Measurements from ENCODE around the gene NRXN3. TPM values are rescaled to one million over a fixed set of nuclear protein-coding genes. Genes with fewer than 3 reads are reported as not detected.

NRXN3 gene
- polyA plus RNA-seq, 3 donors, result 6.1 to 7.8 (median 6.4) TPM

DNA sequence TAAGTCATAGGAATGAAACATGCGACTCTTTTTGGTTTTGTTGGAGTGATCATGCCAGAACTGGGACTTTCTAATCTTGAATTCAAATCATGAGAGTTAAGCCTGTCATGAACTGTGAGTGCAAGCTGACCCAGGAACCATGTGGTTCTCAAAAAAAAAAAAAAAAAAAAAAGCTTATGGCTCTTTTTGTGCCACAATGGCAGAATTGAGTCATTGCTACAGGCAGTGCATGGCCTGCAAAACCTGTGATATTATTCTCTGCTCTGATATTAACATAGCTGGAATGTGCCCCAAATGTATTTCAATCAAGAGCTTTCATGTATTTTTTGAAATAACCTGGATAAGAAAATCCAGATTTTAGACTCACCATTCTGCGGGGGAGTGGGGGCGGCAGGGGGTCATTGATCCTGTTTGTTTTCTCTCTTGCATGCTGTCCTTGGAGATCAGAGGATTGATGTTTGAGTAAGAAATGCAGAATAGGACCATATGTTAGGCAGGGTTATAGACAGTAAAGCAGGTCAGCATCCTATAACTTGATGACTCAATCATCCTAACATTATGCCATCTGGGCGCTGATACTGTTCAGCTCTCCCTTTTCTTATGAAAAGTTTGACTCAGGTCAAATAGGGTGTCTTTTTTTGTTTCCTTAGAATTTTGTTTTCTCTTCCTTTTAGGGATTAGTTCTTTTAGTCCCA is 1243.7 kb downstream of the NRXN3 start:
- DNase-seq, result no peak

DNA sequence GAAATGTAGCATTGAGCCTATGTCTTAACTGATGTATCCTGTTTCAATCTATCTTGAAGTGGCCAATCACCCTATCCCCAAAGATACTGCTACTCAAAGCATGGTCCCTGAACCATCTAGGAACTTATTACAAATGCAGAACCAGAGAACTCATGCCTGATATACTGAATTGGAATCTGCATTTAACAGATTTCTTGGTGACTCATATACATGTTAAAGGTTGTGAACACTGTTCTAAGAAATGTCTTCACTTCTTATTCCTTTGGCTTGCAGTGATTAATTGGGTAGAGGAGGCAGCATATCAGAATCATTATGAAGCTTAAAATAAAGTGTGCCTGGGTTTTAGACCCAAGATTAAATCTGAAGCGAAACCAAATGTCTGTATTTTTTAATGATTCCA is 1245.6 kb downstream of the NRXN3 start:
- no peak for DNase-seq

DNA sequence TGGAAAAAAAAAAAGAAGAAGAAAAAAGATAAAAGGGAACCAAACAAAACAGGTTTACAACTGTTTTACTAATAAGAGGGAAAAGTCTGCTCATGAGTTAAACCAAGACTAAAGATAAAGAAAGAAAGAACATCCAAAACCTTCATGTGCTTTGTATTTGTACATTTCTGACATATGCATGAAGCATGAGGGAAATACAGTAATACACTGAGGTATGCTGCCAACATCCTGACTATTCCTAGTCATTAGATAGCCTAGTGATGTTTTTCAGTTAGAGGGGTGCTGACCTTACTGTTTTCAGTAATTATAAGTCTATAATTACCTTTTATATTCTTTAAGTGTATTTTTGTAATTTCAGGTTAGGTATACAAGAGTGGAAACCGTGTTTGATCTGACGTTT is 1247.8 kb downstream of the NRXN3 start:
- DNase-seq, result no peak

DNA sequence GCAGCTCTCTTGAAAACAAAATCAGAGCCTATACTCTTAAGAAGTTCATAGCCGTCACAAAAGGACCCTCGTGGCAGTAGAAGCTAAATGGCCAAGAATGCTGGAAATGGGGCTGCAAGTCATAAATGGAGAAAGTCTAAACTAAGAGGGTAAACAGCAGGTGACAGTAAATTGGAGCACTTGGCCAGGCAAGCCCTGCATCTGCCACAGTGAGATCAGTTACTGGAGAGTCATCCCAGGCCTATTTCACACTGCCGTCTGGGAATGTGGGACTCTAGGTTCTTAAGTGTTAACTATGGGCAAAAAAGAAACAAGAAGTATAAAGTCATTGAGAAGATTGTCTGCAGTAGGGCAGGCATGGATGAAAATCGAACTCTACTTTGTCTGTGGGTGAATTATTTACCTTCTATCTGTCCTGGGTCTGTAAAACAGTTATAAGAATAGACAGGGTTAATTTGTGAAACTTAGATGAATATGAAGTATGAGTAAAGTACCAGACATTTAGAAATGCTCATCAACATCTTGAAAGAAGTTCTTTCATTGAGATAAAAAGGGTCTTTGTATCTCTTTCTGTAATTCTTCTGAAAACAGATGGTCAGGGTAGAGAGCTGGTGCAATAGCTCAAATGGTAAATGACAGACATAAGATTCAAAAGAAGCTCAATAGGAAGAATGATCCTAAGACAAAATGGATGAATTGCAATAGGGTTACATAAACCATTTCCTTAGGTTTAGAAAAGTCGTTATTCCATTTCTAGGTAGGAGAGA is 1248.7 kb downstream of the NRXN3 start:
- no peak for DNase-seq

DNA sequence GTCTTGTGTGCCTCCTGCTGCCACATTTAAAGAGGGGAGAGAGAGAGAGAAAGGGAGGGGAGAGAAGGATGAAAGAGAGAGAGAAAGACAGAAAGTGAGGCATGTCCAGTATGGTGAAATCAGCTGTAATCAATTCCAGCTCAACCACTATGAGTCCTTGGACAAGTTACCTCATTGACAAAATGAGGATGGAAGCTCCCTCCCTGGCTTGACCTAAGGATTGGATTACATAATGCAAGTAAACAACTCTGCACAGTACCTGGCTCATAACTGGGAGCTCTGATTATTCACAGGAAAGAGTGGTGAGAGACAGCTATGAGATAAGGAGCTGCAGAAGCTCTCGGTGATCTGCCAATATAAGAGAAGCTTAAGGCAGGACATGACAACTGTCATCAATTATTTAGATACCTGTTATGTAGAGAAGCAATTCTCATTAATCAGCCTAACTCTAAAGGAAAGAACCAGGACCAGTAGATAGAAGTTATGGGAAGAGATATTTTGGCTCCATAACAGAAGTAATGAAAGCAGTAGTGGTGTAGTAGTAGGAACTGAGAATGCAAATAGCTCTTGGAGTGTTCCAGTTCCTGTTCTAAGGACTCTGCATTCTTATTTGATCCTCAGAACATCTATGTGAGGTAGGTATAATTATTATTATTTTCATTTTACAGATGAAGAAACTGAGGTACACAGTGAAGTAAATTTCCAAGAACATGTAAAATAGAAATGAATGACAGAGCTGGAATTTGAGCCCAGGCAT is 1249.6 kb downstream of the NRXN3 start:
- DNase-seq, result no peak

DNA sequence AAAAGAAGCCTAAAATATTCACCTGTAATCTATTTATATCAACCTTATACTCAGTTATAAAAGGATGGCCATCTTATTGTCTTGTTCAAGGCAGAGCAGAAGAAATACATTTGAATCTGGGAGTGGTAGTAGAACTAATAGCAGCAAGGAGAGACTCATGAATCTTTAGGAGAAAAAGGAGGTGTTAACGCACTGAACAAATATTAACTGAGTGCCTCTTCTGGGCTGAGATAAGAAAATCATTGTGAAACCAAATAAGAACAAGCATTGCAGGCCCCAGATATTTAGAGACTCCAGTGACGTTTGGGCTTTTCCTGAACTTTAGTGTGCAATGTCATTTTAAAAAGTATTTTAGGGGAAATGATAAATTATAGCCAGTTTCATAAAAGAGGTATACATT is 1250.6 kb downstream of the NRXN3 start:
- DNase-seq, result no peak

DNA sequence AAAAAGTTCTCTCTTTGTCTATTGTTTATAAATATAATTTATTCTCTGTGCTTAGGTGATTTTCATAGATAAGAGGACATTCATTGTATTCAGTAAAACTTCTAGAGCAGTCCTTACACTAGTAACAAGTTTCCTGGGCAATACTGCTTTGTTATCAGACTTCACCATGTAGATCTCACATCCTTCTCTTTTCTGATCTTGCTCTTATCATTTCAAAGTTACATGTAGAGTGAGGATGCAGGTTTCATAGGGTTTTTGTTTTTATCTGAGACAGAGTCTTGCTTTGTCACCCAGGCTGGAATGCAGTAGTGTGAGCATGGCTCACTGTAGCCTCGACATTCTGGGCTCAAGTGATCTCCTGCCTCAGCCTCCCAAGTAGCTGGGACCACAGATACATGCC is 1251.6 kb downstream of the NRXN3 start:
- no peak for DNase-seq

DNA sequence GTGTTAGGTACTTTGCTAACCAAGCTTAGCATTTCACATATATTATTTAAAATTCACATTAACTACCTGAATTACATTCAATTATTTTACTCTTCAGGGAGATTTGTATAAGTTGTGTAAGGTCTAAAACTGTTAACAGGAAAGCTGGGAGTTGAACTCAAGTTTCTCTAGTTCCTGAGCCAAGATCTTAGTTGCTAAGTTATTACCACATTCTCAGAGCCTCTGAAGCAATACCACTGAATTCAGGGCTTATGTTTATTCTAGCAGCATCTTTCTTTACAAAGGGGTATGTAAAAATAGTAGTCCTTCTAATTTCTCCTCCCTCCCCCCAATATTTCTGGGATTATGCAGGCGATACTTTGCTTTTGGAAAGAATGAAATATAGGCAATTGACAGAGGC is 1254.3 kb downstream of the NRXN3 start:
- DNase-seq, result no peak

DNA sequence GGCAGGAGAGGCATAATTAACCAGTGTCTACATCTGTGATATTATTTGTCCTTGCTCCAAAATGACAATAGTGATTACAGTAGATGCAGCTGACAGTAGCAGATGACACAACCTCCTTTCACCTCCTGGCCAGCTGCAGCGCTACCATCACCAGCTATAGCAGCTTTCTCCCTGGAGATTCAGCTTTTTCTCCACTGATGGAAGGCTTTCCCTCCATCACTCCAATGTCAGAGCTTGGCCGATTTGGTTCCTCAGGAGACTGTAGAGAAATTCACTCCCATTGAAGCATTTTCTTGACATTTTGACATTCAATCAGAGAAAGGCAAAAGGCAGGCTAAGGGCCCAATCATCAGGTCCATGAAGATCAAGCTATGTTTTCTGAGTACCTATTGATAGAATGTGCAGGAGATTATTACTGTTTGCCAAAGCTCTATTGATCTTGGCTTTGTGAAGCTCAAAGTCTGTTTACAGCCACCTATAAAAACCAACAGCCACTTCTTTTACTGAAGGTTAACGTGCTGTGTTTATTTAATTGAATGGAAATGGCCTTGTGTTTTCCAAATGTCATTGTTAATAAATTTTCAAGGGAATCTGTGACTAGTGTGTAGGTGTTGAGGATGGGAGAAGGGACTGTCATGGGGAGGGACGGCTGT is 1256.1 kb downstream of the NRXN3 start:
- no peak for DNase-seq

DNA sequence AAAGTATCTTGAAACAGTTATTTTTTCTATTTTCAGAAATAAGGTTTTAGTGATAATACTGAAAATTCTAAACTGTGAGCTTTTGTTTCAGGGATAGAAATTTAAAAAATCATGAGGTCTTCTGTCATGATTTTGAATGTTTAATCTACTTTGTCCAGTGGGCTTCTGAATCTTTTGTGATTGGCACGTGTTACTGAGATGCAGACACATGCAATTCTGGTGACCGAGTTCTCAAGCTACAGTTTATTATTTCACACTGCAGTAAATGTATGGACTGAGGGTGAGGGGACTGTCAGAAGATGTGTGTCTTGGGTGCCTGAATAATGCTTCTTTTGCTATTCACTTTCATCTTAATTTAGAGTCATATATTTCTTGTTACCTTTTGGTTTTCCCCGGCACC is 1262.5 kb downstream of the NRXN3 start:
- DNase-seq, result no peak

DNA sequence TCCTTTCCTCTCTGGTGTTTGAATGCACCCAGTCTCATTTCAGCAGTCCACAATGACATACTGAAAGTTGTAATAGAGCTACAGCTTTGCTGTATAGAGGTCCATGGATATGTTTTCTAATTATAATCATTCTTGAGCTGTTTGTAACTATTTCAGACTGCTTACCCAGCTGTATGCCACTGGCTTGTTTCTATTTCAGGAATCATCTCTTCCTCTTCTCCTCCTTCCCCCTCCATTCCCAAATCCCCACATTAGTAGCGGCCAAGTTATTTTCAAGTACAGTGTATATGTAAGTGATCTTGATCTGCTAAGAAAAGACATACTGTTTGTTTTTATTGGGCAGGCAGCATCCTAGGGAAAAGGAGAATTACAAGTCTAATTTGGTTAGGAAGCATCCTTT is 1266.2 kb downstream of the NRXN3 start:
- no peak for DNase-seq

DNA sequence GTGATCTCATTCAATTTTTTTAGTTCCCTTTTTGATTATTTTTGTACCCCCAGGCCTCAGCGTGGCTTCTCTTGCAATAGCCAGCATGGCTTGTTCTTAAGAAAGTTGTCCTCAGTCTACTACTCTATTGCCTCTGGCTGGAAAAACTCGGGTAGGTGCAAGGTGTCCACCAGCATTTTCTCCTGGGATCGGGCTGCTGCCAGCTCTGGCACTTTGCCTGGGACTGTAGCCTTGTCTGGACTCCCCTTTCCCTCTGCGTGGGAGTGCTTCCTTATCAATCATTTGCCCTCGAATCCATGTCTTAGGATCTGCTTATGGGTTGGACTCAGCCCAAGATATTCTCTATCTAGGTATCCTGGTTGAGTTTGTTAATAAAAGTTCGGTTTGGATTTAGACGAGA is 1267.8 kb downstream of the NRXN3 start:
- DNase-seq, result no peak

DNA sequence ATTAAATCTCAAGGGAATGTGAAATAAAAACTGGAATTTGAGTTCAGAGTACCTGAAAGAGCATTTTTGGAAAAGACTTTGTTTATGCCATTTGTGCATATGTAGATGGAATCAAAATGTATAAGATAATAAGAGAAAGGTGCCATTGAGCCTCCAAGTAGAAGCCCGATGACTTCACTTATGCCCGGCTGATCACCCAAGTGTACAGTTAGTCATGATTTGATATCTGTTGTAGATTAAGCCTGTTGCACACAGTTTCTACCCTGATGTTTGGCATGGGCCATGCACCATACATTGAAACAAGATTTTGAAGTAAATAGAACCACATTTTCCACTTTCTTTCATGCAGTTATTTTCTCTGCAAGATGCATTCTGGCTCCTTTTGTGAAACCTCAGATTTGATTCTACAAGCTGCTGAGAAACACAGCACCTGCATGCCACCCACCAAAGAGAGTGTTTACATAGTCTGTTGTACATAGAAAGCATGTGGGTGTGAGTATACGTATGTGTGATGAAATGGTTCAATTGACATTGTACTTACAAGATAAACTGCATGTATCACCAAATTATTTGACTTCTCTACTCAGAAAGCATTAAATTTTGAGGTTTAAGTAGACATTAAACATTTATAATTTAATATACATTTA is 1268.6 kb downstream of the NRXN3 start:
- DNase-seq, result no peak

DNA sequence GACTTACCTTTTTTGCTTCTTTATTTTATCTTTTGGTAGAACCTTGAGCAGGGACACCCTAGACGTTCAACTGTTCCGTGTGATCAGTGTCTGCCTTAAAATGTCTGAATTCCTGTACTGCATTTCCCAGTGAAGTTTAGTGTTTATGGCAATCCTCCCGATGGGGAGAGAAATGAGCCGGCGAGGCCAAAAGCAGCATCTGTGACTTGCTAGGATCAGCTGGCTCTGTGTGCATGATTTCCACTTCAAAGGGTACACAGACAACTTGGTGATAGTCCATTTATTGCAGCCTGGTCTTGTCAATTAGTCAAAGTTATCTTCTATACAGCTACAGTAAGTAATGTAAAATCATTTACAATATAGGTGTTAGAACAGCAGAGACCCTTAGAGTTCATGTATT is 1272.6 kb downstream of the NRXN3 start:
- no peak for DNase-seq

DNA sequence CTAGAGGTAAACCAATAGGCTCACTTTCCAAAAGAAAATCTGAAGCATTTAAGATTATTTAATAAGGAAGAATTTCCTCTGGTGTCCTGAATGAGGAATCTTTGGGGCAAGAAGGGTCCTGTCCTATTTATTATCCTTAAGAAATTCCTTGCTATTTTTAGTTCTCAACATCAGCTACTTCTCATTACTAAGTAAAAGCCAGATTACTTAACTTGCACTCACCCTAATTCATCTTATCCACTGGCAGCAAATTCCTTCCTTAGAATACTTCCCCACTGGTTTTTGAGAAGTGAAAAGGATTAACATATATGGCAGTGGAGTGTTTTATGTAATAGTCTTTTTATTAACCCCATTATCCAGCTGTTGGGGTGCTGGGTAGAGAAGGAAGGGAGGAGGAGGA is 1273.4 kb downstream of the NRXN3 start:
- DNase-seq, result no peak

DNA sequence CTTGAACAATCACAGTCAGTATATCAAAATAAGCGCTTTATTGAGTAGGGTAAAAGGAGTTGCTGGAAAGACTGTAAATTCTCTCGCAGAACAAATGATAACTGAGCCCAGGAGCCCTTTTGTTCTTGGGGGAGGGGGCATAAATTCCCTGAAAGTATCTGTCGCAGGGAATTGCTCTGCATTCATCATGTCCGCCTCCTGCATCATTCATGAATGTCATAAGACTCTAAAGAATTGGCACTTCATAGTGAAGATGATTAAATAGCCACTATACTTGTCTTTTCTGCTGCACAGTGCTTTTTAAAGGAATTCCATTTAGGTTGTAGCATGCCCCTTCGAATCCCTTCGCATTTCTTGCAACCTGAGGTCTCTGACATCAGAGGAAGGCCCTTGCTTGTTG is 1278.8 kb downstream of the NRXN3 start:
- DNase-seq, result no peak

DNA sequence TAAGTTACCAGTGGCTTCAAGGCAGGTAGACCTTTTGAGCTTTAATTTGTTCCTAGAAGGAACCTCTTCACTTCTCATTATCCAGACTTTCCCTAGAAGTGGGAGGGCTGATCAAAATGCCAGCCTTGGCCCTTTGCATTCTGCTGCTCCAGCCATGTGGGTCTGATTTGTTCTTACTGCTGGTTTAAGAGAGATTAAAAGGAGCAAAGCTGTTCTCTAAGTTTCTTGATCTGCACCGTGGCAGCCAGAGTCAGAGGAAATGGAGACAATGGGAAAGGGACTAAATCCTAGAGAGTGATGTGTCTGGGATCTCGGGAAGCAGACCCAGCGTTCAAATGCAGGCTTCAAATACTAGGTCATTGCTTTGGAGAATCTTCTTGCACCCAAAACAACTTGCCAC is 1281.4 kb downstream of the NRXN3 start:
- DNase-seq, result no peak

DNA sequence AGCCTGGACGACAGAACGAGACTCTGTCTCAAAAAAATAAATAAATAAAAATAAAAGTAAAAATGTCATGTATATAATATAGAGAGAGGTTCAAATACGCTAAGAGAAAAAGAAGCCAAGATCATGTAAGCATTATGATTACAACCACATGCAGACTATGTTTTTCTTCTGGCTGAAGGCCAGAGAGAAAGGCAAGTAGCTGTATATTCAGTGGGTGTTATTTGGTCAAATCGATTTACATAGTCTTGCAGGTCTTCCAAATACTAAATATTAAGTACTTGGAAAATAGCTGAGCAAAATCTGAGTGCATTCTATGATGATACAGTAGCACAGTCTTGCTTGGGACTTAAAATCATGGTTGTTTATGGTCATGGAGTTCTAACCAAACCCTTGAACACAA is 1283.1 kb downstream of the NRXN3 start:
- DNase-seq, result no peak

DNA sequence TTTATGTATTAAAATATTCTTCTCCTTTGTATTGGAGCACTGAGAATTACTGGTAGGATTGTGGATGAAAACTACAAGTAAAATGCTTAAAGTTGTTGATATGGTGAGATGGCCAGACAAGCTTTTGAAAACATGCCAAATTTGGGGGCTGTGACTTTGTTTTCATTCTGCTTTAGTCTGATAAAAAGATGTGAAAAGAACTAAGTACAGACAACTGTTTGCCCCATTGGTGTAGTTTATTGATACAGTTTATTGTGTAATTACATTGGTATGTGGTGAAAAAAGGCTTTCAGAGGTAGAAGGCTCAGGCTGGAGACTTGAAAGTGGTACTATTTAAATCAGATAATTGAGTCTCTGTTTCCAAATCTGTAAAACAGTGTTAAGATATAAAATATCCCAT is 1294.3 kb downstream of the NRXN3 start:
- DNase-seq, result no peak

DNA sequence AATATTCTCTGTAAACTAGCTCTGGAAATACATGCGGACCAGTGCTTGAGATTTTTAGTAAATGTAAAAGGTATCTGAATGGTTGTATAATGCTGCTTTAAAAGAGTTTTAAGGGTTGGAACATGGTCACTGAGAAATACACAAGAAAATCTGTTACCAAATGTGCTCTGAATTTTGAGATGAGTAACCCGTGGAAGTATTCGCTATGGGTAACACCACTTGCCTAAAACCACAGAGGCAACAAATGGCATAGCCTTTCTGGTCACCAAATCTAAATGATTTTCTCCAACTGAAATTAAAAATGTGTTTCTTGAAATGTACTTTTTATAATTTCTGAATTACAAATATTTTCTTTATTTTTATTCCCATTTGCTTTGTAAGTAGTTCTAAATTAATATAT is 1295.5 kb downstream of the NRXN3 start:
- DNase-seq, result no peak

DNA sequence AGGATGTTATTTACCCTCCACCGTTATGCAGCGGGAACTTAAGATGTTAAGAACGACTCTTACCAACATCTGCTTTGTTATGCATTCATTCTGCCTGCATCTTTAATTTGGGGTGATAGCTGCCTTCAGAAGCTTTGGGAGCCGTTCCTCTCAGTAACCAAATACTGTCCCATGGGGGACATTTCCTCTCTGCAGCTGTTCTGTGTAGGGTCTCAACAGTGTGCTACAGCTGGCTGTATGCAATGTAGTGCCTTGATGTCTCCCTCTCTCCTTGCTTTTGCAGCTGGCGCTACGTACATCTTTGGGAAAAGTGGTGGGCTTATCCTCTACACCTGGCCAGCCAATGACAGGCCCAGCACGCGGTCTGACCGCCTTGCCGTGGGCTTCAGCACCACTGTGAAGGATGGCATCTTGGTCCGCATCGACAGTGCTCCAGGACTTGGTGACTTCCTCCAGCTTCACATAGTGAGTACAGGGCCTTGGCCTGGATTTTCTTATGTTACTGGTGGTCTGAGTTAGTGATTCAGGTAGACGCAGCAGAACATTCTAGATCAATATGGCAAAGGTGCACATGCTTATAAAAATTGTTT is 1296.9 kb downstream of the NRXN3 start:
- DNase-seq, result no peak

DNA sequence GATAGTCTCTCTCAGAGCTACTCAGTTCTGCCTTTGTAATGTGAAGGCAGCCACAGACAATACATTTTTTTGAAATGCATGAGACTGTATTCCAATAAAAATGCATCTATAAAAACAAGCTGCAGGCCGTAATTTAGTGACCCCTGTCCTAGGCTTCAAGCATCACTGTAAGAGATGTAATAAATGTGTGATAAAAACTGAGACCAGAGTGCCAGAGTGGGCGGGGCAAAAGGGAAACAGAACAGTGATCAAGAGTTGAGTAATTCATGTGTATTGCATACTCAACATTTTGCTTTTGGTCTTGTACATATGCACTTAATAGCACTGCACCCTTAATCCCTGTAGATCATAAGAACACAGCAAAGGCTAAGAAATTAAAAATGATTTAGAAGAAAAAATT is 1297.7 kb downstream of the NRXN3 start:
- no peak for DNase-seq
